GM23338 (cell line): ENCODE data around the gene OR12D2. TPM values are rescaled to one million over a fixed set of nuclear protein-coding genes. Genes with fewer than 3 reads are reported as not detected.

Experiments used
- ATAC-seq: fragments of 200-7000 bp; cut with Tn5 transposase; 3 replicates; pipeline ENCODE4 v1.9.1; 2020
- DNase-seq: peaks from one replicate; pipeline ENCODE4 v3.0.0-alpha.2; 2015; ENCODE audit warnings: low spot score
- H2AFZ ChIP-seq: fragments of 200-600 bp; sonication (generic); 2 replicates; pipeline ENCODE4 v1.8.0; 2016; ENCODE audit warnings: antibody characterized with exemption, mild to moderate bottlenecking, moderate library complexity
- H3F3A ChIP-seq: fragments of 200-600 bp; sonication (generic); replicated peaks from 2 replicates; pipeline ENCODE4 v1.8.0; 2017; ENCODE audit warnings: antibody characterized with exemption, mixed run types, low read depth
- H3K27ac ChIP-seq: fragments of 200-600 bp; sonication (generic); 2 replicates; pipeline ENCODE4 v1.6.1; 2016; ENCODE audit warnings: low read depth
- H3K27me3 ChIP-seq: fragments of 200-600 bp; sonication (generic); 2 replicates; pipeline ENCODE4 v1.8.0; 2016; ENCODE audit warnings: mild to moderate bottlenecking, mixed run types, moderate library complexity; ENCODE audit not compliant: insufficient read depth
- H3K36me3 ChIP-seq: fragments of 200-600 bp; sonication (generic); 2 replicates; pipeline ENCODE4 v1.8.0; 2016; ENCODE audit warnings: mild to moderate bottlenecking; ENCODE audit not compliant: insufficient read depth
- H3K4me1 ChIP-seq: fragments of 200-600 bp; sonication (generic); 2 replicates; pipeline ENCODE4 v1.8.0; 2016; ENCODE audit warnings: mild to moderate bottlenecking, moderate library complexity; ENCODE audit not compliant: insufficient read depth
- H3K4me2 ChIP-seq: fragments of 200-600 bp; sonication (generic); 2 replicates; pipeline ENCODE4 v1.7.1; 2017; ENCODE audit warnings: mixed run types
- H3K4me3 ChIP-seq: fragments of 200-600 bp; sonication (generic); 2 replicates; pipeline ENCODE4 v1.6.1; 2016; ENCODE audit warnings: mixed run types
- H3K79me2 ChIP-seq: fragments of 200-600 bp; sonication (generic); replicated peaks from 2 replicates; pipeline ENCODE4 v1.8.0; 2017; ENCODE audit warnings: mild to moderate bottlenecking; ENCODE audit not compliant: insufficient read depth
- H3K9me2 ChIP-seq: fragments of 200-600 bp; sonication (generic); 2 replicates; pipeline ENCODE4 v1.8.0; 2017; ENCODE audit not compliant: insufficient read depth
- H4K20me1 ChIP-seq: fragments of 200-600 bp; sonication (generic); replicated peaks from 2 replicates; pipeline ENCODE4 v1.8.0; 2017; ENCODE audit warnings: mild to moderate bottlenecking; ENCODE audit not compliant: insufficient read depth
- H3K27ac Mint-ChIP-seq: 2 replicates; pipeline ENCODE4 v1.8.0; 2020; ENCODE audit warnings: inconsistent platforms, mild to moderate bottlenecking, moderate library complexity, mixed read lengths
- H3K27me3 Mint-ChIP-seq: 3 replicates; pipeline ENCODE4 v1.8.0; 2022; ENCODE audit warnings: low read depth, mild to moderate bottlenecking, moderate library complexity, mixed read lengths, inconsistent platforms; ENCODE audit not compliant: insufficient read depth, poor library complexity
- H3K36me3 Mint-ChIP-seq: 3 replicates; pipeline ENCODE4 v1.8.0; 2021; ENCODE audit warnings: low read depth, mild to moderate bottlenecking, inconsistent platforms, moderate library complexity, mixed read lengths
- H3K4me1 Mint-ChIP-seq: 3 replicates; pipeline ENCODE4 v1.8.0; 2020; ENCODE audit warnings: mild to moderate bottlenecking, inconsistent platforms, mixed read lengths
- H3K4me3 Mint-ChIP-seq: 3 replicates; pipeline ENCODE4 v1.8.0; 2021; ENCODE audit warnings: moderate library complexity, mild to moderate bottlenecking, inconsistent platforms, mixed read lengths
- H3K9me3 Mint-ChIP-seq: 3 replicates; pipeline ENCODE4 v1.8.0; 2020; ENCODE audit warnings: moderate library complexity, mild to moderate bottlenecking, inconsistent platforms, mixed read lengths
- EZH2 ChIP-seq: fragments of 200-600 bp; sonication (generic); IDR thresholded peaks from one replicate; pipeline ENCODE4 v1.8.0; 2017; ENCODE audit warnings: antibody characterized with exemption, mild to moderate bottlenecking, low read depth; ENCODE audit not compliant: unreplicated experiment
- JUNB ChIP-seq: IDR thresholded peaks from one replicate; pipeline ENCODE4 v1.6.1; 2016; ENCODE audit warnings: antibody characterized with exemption; ENCODE audit not compliant: unreplicated experiment
- polyA plus RNA-seq: library from polyadenylated mRNA; unstranded; fragments of >200 nt; fragmentation: Nextera tagmentation; extraction: Ambion mirVana; gene quantifications from 2 replicates; pipeline ENCODE4 v1.2.1, GENCODE V29; 2016
- total RNA-seq: library from RNA; depleted of rRNA; stranded (reverse); fragments of >200 nt; shearing (Covaris generic); gene quantifications from 2 replicates; pipeline ENCODE4 v1.2.3, GENCODE V29; 2014
- TF ChIP-seq, protein P1 (sequence below): fragments of 250-450 bp; sonication (Bioruptor Pico); IDR thresholded peaks from 2 replicates; pipeline ENCODE4 v1.5.0; 2020; ENCODE audit warnings: mild to moderate bottlenecking, moderate library complexity
- TF ChIP-seq, protein P2 (sequence below): IDR thresholded peaks from one replicate; pipeline ENCODE4 v1.6.1; 2018; ENCODE audit warnings: antibody characterized with exemption; ENCODE audit not compliant: unreplicated experiment

OR12D2 gene
- total and polyA plus RNA-seq, 2 experiments from 2014 or later = not detected

DNA sequence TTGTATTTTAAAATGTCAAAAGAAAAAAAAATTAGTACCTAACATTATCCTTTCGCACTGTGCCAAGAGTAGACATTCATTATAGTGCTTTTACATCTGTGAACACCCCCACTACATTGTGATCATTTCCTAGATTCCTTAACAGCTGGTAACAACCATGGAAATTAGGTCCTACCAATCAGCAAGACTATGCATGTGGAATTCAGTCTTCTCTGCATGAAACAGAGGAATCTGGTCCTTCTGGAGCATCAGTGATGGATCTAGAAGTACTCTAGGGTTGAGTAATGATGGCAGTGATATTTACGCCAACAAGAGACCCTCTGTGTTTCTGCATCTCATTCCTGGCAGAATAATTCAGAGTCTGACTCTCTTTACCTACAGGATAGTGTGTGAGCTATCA lies 28.7 kb downstream of the OR12D2 start:
- H3K4me3 Mint-ChIP-seq = no peak overlapping the region
- peak; percentile 61 for ATAC-seq
- TF ChIP-seq, protein P1, sequence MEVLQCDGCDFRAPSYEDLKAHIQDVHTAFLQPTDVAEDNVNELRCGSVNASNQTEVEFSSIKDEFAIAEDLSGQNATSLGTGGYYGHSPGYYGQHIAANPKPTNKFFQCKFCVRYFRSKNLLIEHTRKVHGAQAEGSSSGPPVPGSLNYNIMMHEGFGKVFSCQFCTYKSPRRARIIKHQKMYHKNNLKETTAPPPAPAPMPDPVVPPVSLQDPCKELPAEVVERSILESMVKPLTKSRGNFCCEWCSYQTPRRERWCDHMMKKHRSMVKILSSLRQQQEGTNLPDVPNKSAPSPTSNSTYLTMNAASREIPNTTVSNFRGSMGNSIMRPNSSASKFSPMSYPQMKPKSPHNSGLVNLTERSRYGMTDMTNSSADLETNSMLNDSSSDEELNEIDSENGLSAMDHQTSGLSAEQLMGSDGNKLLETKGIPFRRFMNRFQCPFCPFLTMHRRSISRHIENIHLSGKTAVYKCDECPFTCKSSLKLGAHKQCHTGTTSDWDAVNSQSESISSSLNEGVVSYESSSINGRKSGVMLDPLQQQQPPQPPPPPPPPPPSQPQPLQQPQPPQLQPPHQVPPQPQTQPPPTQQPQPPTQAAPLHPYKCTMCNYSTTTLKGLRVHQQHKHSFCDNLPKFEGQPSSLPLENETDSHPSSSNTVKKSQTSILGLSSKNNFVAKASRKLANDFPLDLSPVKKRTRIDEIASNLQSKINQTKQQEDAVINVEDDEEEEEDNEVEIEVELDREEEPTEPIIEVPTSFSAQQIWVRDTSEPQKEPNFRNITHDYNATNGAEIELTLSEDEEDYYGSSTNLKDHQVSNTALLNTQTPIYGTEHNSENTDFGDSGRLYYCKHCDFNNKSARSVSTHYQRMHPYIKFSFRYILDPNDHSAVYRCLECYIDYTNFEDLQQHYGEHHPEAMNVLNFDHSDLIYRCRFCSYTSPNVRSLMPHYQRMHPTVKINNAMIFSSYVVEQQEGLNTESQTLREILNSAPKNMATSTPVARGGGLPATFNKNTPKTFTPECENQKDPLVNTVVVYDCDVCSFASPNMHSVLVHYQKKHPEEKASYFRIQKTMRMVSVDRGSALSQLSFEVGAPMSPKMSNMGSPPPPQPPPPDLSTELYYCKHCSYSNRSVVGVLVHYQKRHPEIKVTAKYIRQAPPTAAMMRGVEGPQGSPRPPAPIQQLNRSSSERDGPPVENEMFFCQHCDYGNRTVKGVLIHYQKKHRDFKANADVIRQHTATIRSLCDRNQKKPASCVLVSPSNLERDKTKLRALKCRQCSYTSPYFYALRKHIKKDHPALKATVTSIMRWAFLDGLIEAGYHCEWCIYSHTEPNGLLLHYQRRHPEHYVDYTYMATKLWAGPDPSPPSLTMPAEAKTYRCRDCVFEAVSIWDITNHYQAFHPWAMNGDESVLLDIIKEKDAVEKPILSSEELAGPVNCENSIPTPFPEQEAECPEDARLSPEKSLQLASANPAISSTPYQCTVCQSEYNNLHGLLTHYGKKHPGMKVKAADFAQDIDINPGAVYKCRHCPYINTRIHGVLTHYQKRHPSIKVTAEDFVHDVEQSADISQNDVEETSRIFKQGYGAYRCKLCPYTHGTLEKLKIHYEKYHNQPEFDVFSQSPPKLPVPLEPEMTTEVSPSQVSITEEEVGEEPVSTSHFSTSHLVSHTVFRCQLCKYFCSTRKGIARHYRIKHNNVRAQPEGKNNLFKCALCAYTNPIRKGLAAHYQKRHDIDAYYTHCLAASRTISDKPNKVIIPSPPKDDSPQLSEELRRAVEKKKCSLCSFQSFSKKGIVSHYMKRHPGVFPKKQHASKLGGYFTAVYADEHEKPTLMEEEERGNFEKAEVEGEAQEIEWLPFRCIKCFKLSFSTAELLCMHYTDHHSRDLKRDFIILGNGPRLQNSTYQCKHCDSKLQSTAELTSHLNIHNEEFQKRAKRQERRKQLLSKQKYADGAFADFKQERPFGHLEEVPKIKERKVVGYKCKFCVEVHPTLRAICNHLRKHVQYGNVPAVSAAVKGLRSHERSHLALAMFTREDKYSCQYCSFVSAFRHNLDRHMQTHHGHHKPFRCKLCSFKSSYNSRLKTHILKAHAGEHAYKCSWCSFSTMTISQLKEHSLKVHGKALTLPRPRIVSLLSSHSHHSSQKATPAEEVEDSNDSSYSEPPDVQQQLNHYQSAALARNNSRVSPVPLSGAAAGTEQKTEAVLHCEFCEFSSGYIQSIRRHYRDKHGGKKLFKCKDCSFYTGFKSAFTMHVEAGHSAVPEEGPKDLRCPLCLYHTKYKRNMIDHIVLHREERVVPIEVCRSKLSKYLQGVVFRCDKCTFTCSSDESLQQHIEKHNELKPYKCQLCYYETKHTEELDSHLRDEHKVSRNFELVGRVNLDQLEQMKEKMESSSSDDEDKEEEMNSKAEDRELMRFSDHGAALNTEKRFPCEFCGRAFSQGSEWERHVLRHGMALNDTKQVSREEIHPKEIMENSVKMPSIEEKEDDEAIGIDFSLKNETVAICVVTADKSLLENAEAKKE (CRISPR knock-in tag) = peak; percentile 96
- TF ChIP-seq, protein P2, sequence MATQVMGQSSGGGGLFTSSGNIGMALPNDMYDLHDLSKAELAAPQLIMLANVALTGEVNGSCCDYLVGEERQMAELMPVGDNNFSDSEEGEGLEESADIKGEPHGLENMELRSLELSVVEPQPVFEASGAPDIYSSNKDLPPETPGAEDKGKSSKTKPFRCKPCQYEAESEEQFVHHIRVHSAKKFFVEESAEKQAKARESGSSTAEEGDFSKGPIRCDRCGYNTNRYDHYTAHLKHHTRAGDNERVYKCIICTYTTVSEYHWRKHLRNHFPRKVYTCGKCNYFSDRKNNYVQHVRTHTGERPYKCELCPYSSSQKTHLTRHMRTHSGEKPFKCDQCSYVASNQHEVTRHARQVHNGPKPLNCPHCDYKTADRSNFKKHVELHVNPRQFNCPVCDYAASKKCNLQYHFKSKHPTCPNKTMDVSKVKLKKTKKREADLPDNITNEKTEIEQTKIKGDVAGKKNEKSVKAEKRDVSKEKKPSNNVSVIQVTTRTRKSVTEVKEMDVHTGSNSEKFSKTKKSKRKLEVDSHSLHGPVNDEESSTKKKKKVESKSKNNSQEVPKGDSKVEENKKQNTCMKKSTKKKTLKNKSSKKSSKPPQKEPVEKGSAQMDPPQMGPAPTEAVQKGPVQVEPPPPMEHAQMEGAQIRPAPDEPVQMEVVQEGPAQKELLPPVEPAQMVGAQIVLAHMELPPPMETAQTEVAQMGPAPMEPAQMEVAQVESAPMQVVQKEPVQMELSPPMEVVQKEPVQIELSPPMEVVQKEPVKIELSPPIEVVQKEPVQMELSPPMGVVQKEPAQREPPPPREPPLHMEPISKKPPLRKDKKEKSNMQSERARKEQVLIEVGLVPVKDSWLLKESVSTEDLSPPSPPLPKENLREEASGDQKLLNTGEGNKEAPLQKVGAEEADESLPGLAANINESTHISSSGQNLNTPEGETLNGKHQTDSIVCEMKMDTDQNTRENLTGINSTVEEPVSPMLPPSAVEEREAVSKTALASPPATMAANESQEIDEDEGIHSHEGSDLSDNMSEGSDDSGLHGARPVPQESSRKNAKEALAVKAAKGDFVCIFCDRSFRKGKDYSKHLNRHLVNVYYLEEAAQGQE = no peak
- TF ChIP-seq JUNB (no peak), EZH2 (no peak)

More for the DNA sequence above, 28.7 kb downstream of the OR12D2 start:
- Mint-ChIP-seq H3K9me3 (no peaks in the 10 kb centered on the region), H3K27ac (no peak overlapping the region; the same call in 1 of the 2 replicates), H3K27me3 (peaks cover 2% of the 10 kb centered on the region), H3K36me3 (no peaks in the 10 kb centered on the region), H3K4me1 (peaks cover 16% of the 10 kb centered on the region; the same call in 2 of the 3 replicates)
- peaks cover 3% of the 10 kb centered on the region; the same call in 1 of the 2 replicates for H3K4me1 ChIP-seq
- no peaks in the 10 kb centered on the region for H3K36me3 ChIP-seq
- no peak overlapping the region for H3K4me2 ChIP-seq
- H3K4me3 ChIP-seq = no peak overlapping the region
- H3F3A ChIP-seq = no peaks in the 10 kb centered on the region
- no peaks in the 10 kb centered on the region for H3K79me2 ChIP-seq
- no peaks in the 10 kb centered on the region for H4K20me1 ChIP-seq
- no peaks in the 10 kb centered on the region for H3K9me2 ChIP-seq
- H3K27ac ChIP-seq = no peak overlapping the region
- no peak overlapping the region for H2AFZ ChIP-seq
- no peaks in the 10 kb centered on the region for H3K27me3 ChIP-seq
- DNase-seq = peak; percentile 62
